Measurements from ENCODE around the gene S100A11.

DNA sequence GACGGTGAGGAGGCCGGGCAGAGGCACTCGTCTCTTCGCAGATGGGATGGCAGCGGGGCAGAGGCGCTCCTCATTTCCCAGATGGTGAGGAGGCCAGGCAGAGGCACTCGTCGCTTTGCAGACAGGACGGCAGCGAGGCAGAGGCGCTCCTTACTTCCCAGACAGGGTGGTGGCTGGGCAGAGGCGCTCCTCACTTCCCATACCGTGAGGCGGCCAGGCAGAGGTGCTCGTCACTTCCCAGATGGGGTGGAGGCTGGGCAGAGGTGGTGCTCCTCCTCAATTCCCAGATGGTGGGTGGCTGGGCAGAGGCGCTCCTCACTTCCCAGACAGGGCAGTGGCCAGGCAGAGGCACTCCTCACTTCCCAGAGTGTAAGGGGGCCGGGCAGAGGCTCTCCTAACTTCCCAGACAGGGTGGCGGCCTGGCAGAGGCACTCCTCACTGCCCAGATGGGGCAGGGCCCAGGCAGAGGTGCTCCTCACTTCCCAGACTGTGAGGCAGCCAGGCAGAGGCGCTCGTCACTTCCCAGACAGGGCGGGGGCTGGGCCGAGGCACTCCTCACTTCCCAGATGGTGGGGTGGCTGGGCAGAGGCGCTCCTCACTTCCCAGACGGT is 42.1 kb upstream of the S100A11 start:
- TF ChIP-seq, protein P1, sequence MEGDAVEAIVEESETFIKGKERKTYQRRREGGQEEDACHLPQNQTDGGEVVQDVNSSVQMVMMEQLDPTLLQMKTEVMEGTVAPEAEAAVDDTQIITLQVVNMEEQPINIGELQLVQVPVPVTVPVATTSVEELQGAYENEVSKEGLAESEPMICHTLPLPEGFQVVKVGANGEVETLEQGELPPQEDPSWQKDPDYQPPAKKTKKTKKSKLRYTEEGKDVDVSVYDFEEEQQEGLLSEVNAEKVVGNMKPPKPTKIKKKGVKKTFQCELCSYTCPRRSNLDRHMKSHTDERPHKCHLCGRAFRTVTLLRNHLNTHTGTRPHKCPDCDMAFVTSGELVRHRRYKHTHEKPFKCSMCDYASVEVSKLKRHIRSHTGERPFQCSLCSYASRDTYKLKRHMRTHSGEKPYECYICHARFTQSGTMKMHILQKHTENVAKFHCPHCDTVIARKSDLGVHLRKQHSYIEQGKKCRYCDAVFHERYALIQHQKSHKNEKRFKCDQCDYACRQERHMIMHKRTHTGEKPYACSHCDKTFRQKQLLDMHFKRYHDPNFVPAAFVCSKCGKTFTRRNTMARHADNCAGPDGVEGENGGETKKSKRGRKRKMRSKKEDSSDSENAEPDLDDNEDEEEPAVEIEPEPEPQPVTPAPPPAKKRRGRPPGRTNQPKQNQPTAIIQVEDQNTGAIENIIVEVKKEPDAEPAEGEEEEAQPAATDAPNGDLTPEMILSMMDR (conservative IDR thresholded peaks at IDR 0.05; ENCODE audit: low read length): no peak
- no peak for TF ChIP-seq EZH2phosphoT487 (IDR thresholded peaks at IDR 0.05; ENCODE audit: borderline replicate concordance, low read depth, low read length)

Measured in OCI-LY7 (cell line).